ENCODE measurements around the gene STK32C. TPM values are rescaled to one million over a fixed set of nuclear protein-coding genes. Genes with fewer than 3 reads are reported as not detected.
A peak's percentile ranks its signal among the peaks of the same experiment; 100 is the strongest.

STK32C gene
- total and polyA plus RNA-seq, 12 donors, result 2.7 to 8.9 (median 5.7) TPM

DNA sequence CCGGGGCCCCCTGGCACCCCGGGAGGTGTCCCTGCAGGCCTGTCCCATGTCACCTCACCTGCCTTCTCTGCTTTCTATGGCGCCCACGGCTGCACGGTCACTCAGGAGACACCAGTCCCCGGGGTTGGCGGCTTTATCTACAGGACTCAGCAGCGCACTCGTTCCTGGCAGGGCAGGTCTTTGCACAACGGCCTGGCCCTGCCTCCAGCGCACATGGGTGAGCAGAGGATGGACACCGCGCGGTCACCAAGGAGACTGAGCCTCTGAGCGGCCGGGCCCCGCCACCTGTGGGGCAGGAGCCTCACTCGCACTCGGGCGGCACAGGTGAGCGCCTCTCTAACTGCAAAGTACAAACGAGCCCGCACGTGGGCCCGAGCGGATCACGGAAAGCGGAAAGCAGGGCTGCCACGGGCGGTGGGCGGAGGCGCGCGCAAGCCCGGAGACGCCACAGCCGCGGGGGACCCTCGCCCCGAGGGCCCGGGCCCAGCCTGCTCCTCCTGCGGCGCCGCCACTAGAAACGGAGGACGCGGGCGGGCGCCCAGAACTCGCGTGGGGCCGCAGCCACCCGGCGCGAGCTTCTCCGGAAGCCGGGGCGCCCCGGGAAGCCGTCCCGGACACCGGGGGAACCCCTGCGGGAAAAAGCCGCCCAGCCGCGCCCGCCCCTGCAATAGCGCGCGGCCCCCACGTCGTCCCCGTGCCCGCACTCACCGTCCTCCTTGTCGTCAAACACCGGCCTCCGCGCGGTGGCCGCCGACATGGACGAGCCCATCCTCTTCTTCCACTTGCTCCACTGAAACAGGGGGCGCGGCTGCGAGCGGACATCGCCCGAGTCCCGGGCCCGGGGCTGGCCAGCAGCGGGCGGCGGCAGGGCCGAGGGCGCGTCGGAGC, 642 bp downstream of the STK32C start:
- Histone ChIP-seq H3K4me3 (peak overlapping the region; percentile 33 to 98 (median 88)), H3K9me3 (no peaks in the 10 kb centered on the region), H3K27ac (peak overlapping the region in 2 of 10 donors; percentile 9 to 28), H3K27me3 (peaks cover 0 to 18% (median 0%) of the 10 kb centered on the region in 7 donors), H3K4me1 (peaks cover 4 to 19% (median 17%) of the 10 kb centered on the region in 9 donors), H3K36me3 (no peaks in the 10 kb centered on the region)
- no peak for TF ChIP-seq CTCF (IDR thresholded peaks at IDR 0.05)
- ATAC-seq, result peak in 1 of 8 donors; percentile 5
- intact Hi-C loops (cut with DNase I), result no loop called here
- DNase-seq, result peak in 1 of 2 donors; percentile 52
- 5 to 6% methylated on average over 69 to 98 of the region's 98 CpGs for WGBS, 2 donors

DNA sequence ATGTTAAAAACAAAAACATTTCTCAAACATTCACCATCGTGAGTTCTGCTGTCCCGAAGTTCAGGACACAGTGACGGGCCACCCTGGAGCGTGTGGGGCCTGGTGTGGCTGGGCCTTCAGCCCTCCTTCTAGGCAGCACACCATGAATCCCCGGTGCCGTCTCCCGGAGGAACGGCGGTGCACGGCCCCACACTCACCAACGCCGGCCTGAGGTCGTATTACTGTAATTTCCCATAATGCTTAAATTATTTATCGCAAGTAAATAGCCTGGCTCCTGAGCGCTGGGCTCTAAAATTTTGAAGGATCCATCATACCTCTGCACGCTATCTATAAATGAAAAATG, 1.4 kb downstream of the STK32C start:
- Histone ChIP-seq H3K9me3 (no peaks in the 10 kb centered on the region), H3K27me3 (peaks cover 0 to 18% (median 0%) of the 10 kb centered on the region in 7 donors), H3K4me3 (peak overlapping the region in 1 of 10 donors; percentile 98), H3K4me1 (peaks cover 4 to 19% (median 17%) of the 10 kb centered on the region in 9 donors), H3K27ac (no peak overlapping the region), H3K36me3 (no peaks in the 10 kb centered on the region)
- ATAC-seq (no peak), DNase-seq (no peak)
- 98% methylated on average over 16 of the region's 16 CpGs for WGBS, 2 donors
- TF ChIP-seq CTCF (IDR thresholded peaks at IDR 0.05), result no peak
- intact Hi-C loops (cut with DNase I), result no loop called here

DNA sequence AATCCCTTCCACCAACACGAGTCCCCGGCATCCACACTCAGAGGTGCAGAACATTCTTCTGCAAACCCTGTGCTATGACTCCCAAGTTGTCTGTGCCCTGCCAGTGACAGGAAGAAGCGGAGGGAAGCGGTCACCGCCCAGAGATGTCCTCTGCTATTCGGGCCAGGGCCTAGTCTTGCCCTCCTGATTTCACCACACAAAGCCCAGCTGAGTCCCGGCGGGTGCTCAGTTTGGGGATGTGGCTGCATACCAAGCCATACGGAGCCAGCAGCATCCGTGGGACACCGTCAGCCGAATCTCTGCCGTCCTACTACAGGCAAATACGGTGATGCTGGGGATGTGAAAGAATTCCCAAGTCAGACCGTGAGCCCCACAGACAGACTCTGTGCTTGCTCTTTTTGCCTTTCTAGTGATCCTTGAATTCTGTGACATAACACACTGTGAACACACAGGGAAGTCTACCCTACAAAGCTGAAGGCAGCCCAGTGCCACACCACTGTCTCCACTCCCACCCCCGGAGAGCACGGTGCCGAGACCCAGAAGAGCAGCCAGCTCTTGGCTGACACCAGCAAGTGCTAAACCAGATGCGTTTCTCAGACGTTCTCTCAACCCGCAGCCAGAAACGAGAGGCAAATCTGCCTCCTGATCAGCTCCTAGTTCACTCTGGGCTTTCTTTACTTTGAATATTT, 2.0 kb downstream of the STK32C start:
- WGBS, 2 donors, result 93 to 95% methylated on average over 22 of the region's 22 CpGs
- no peak for ATAC-seq
- intact Hi-C loops (cut with DNase I), result no loop called here

More for the DNA sequence above, 2.0 kb downstream of the STK32C start:
- TF ChIP-seq CTCF (IDR thresholded peaks at IDR 0.05), result no peak
- DNase-seq, result no peak
- Histone ChIP-seq H3K36me3 (no peaks in the 10 kb centered on the region), H3K27me3 (peaks cover 0 to 18% (median 0%) of the 10 kb centered on the region in 7 donors), H3K9me3 (no peaks in the 10 kb centered on the region), H3K27ac (no peak overlapping the region), H3K4me3 (no peak overlapping the region), H3K4me1 (peaks cover 4 to 19% (median 17%) of the 10 kb centered on the region in 9 donors)

All from heart right ventricle (tissue), 16 donors.